HEK293 (cell line): ENCODE measurements around the gene RPA4.

ENCODE experiments used
- CTCF ChIA-PET: fragments of 350-600 bp; formaldehyde crosslinking; extraction: SDS; loops from one replicate; lab custom pipeline; 2021; ENCODE audit warnings: antibody characterized with exemption; lab: Yijun Ruan, JAX
- POLR2A ChIA-PET: fragments of 300-600 bp; formaldehyde crosslinking; extraction: SDS; loops from one replicate; lab custom pipeline; 2020; ENCODE audit warnings: antibody characterized with exemption, inconsistent platforms; lab: Yijun Ruan, JAX
- H3K27ac ChIP-seq: fragments of 200-500 bp; sonication (Bioruptor generic); 2 replicates; pipeline ENCODE4 v1.5.1; 2014; ENCODE audit warnings: low read depth, low read length, control low read depth, inconsistent platforms; ENCODE audit errors: extremely low read depth
- H3K36me3 ChIP-seq, 2 experiments: fragments of 200-500 bp in 1 of 2; sonication (Bioruptor generic) in 1 of 2; 1 replicate in 1 of 2; 2 replicates in 1 of 2; pipeline ENCODE4 v1.5.1; 2014 to 2017; ENCODE audit warnings: inconsistent platforms in 2 of 2, low read length in 2 of 2; ENCODE audit not compliant: control insufficient read depth in 2 of 2, insufficient read depth in 1 of 2
- H3K4me1 ChIP-seq: fragments of 200-500 bp; sonication (Bioruptor generic); 2 replicates; pipeline ENCODE4 v1.5.1; 2014; ENCODE audit warnings: mild to moderate bottlenecking, low read length, inconsistent platforms; ENCODE audit not compliant: control insufficient read depth, insufficient read depth
- H3K4me3 ChIP-seq: 2 replicates; pipeline ENCODE4 v1.5.1; 2011; ENCODE audit warnings: low read depth, mild to moderate bottlenecking, control low read depth, low read length, moderate library complexity
- H3K9me3 ChIP-seq: fragments of 200-500 bp; sonication (Bioruptor generic); 2 replicates; pipeline ENCODE4 v1.5.1; 2014; ENCODE audit warnings: low read depth, low read length, inconsistent platforms; ENCODE audit not compliant: control insufficient read depth, insufficient read depth
- ATF2 ChIP-seq: fragments of 450-650 bp; formaldehyde crosslinking; IDR thresholded peaks from 2 replicates; pipeline ENCODE4 v1.5.1; 2016; ENCODE audit warnings: missing biosample characterization, missing genetic modification characterization, low read depth
- BCL6B ChIP-seq: fragments of 450-650 bp; formaldehyde crosslinking; IDR thresholded peaks from 2 replicates; pipeline ENCODE4 v1.5.1; 2017; ENCODE audit warnings: missing biosample characterization, missing genetic modification characterization
- GLIS2 ChIP-seq: fragments of 450-650 bp; formaldehyde crosslinking; IDR thresholded peaks from 2 replicates; pipeline ENCODE4 v1.5.1; 2016; ENCODE audit warnings: missing biosample characterization, missing genetic modification characterization
- ZBTB21 ChIP-seq: fragments of 450-650 bp; formaldehyde crosslinking; IDR thresholded peaks from 2 replicates; pipeline ENCODE4 v1.5.1; 2017; ENCODE audit warnings: missing biosample characterization, missing genetic modification characterization
- ZIC2 ChIP-seq: fragments of 450-650 bp; formaldehyde crosslinking; IDR thresholded peaks from 2 replicates; pipeline ENCODE4 v1.5.1; 2016; ENCODE audit warnings: missing biosample characterization, missing genetic modification characterization
- ZNF132 ChIP-seq: fragments of 450-650 bp; formaldehyde crosslinking; IDR thresholded peaks from 2 replicates; pipeline ENCODE4 v1.5.1; 2017; ENCODE audit warnings: missing biosample characterization, missing genetic modification characterization, borderline replicate concordance
- ZNF391 ChIP-seq: fragments of 450-650 bp; formaldehyde crosslinking; IDR thresholded peaks from 2 replicates; pipeline ENCODE4 v1.5.1; 2016; ENCODE audit warnings: low read depth, missing biosample characterization, missing genetic modification characterization, borderline replicate concordance
- ZNF416 ChIP-seq: fragments of 450-650 bp; formaldehyde crosslinking; IDR thresholded peaks from 2 replicates; pipeline ENCODE4 v1.5.1; 2016; ENCODE audit warnings: missing biosample characterization, missing genetic modification characterization
- ZNF48 ChIP-seq: fragments of 450-650 bp; formaldehyde crosslinking; IDR thresholded peaks from 2 replicates; pipeline ENCODE4 v1.5.1; 2016; ENCODE audit warnings: missing biosample characterization, missing genetic modification characterization
- ZNF488 ChIP-seq: fragments of 450-650 bp; formaldehyde crosslinking; IDR thresholded peaks from 2 replicates; pipeline ENCODE4 v1.5.1; 2016; ENCODE audit warnings: missing biosample characterization, missing genetic modification characterization
- ZNF518A ChIP-seq: fragments of 450-650 bp; formaldehyde crosslinking; conservative IDR thresholded peaks from 2 replicates; pipeline ENCODE4 v1.5.1; 2016; ENCODE audit warnings: low read depth, missing biosample characterization, missing genetic modification characterization
- ZNF529 ChIP-seq: fragments of 450-650 bp; formaldehyde crosslinking; IDR thresholded peaks from 2 replicates; pipeline ENCODE4 v1.5.1; 2017; ENCODE audit warnings: missing genetic modification characterization, missing biosample characterization; ENCODE audit not compliant: insufficient replicate concordance
- ZNF654 ChIP-seq: fragments of 450-650 bp; formaldehyde crosslinking; IDR thresholded peaks from 2 replicates; pipeline ENCODE4 v1.5.1; 2016; ENCODE audit warnings: low read depth, missing biosample characterization, missing genetic modification characterization
- ZNF660 ChIP-seq: fragments of 450-650 bp; IDR thresholded peaks from 2 replicates; pipeline ENCODE4 v1.5.1; 2018; ENCODE audit warnings: missing biosample characterization, mild to moderate bottlenecking, missing genetic modification characterization
- ZNF747 ChIP-seq: fragments of 450-650 bp; formaldehyde crosslinking; IDR thresholded peaks from 2 replicates; pipeline ENCODE4 v1.5.1; 2016; ENCODE audit warnings: missing biosample characterization, missing genetic modification characterization
- ZNF777 ChIP-seq: fragments of 450-650 bp; formaldehyde crosslinking; IDR thresholded peaks from 2 replicates; pipeline ENCODE4 v1.5.1; 2017; ENCODE audit warnings: missing biosample characterization, missing genetic modification characterization, borderline replicate concordance
- TF ChIP-seq, protein P1 (sequence below): fragments of 450-650 bp; formaldehyde crosslinking; IDR thresholded peaks from 2 replicates; pipeline ENCODE4 v1.5.1; 2017; ENCODE audit warnings: missing biosample characterization, missing genetic modification characterization
- TF ChIP-seq, protein P2 (sequence below): fragments of 450-650 bp; formaldehyde crosslinking; IDR thresholded peaks from 2 replicates; pipeline ENCODE4 v1.5.1; 2017; ENCODE audit warnings: missing biosample characterization, missing genetic modification characterization
- TF ChIP-seq, protein P3 (sequence below): fragments of 450-650 bp; formaldehyde crosslinking; IDR thresholded peaks from 2 replicates; pipeline ENCODE4 v1.5.1; 2016; ENCODE audit warnings: missing biosample characterization, missing genetic modification characterization

The RPA4 gene

DNA sequence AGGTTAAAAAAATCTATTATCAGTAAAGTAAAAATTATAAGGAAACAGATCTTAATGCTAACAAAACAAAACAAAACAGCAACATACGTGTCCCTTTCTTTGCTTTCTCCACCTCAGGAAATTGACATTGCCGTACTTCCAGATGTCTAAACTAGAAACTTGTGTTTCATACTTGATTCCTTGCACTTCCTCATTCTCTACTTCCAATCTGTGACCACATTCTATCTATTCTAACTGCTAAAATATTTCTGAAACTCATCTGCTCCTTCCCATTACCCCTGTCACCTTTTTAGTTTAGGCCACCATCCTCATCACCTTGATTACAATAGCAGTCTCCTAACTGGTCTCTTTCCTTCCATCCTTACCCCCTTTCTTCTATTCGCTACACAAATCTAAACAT, 22.5 kb upstream of the RPA4 start:
- ChIA-PET POLR2A (no interaction called here), CTCF (no interaction called here)
- H3K4me1 ChIP-seq, result no peaks in the 10 kb centered on the region
- no peak for TF ChIP-seq BCL6B (tag by site-specific recombination)
- no peak for TF ChIP-seq ZNF529 (tag by site-specific recombination)
- TF ChIP-seq ZNF391 (tag by site-specific recombination), result no peak
- no peak for TF ChIP-seq ZIC2 (tag by site-specific recombination)
- TF ChIP-seq ZNF777 (tag by site-specific recombination), result no peak
- TF ChIP-seq ZNF654, result no peak
- no peak for TF ChIP-seq ZNF518A (tag by site-specific recombination)
- no peak overlapping the region for H3K27ac ChIP-seq
- no peaks in the 10 kb centered on the region for H3K9me3 ChIP-seq
- no peak overlapping the region for H3K4me3 ChIP-seq
- H3K36me3 ChIP-seq, result no peaks in the 10 kb centered on the region; a peak in 1 of 3 replicates

- Histone ChIP-seq H3K4me1 (no peaks in the 10 kb centered on the region), H3K4me3 (no peak overlapping the region)
- no peak for TF ChIP-seq ZBTB21 (tag by site-specific recombination)
- no peak for TF ChIP-seq ZNF747 (tag by site-specific recombination)
- TF ChIP-seq GLIS2 (tag by site-specific recombination), result no peak
- no peak for TF ChIP-seq ZNF488
- TF ChIP-seq, protein P1, sequence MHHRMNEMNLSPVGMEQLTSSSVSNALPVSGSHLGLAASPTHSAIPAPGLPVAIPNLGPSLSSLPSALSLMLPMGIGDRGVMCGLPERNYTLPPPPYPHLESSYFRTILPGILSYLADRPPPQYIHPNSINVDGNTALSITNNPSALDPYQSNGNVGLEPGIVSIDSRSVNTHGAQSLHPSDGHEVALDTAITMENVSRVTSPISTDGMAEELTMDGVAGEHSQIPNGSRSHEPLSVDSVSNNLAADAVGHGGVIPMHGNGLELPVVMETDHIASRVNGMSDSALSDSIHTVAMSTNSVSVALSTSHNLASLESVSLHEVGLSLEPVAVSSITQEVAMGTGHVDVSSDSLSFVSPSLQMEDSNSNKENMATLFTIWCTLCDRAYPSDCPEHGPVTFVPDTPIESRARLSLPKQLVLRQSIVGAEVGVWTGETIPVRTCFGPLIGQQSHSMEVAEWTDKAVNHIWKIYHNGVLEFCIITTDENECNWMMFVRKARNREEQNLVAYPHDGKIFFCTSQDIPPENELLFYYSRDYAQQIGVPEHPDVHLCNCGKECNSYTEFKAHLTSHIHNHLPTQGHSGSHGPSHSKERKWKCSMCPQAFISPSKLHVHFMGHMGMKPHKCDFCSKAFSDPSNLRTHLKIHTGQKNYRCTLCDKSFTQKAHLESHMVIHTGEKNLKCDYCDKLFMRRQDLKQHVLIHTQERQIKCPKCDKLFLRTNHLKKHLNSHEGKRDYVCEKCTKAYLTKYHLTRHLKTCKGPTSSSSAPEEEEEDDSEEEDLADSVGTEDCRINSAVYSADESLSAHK (tag by site-specific recombination), result no peak
- TF ChIP-seq, protein P2, sequence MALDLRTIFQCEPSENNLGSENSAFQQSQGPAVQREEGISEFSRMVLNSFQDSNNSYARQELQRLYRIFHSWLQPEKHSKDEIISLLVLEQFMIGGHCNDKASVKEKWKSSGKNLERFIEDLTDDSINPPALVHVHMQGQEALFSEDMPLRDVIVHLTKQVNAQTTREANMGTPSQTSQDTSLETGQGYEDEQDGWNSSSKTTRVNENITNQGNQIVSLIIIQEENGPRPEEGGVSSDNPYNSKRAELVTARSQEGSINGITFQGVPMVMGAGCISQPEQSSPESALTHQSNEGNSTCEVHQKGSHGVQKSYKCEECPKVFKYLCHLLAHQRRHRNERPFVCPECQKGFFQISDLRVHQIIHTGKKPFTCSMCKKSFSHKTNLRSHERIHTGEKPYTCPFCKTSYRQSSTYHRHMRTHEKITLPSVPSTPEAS (tag by site-specific recombination), result no peak
- no peak for TF ChIP-seq ATF2 (tag by site-specific recombination)
- TF ChIP-seq ZNF660 (tag by site-specific recombination), result no peak
- no peak for TF ChIP-seq ZNF48 (tag by site-specific recombination)
- TF ChIP-seq, protein P3, sequence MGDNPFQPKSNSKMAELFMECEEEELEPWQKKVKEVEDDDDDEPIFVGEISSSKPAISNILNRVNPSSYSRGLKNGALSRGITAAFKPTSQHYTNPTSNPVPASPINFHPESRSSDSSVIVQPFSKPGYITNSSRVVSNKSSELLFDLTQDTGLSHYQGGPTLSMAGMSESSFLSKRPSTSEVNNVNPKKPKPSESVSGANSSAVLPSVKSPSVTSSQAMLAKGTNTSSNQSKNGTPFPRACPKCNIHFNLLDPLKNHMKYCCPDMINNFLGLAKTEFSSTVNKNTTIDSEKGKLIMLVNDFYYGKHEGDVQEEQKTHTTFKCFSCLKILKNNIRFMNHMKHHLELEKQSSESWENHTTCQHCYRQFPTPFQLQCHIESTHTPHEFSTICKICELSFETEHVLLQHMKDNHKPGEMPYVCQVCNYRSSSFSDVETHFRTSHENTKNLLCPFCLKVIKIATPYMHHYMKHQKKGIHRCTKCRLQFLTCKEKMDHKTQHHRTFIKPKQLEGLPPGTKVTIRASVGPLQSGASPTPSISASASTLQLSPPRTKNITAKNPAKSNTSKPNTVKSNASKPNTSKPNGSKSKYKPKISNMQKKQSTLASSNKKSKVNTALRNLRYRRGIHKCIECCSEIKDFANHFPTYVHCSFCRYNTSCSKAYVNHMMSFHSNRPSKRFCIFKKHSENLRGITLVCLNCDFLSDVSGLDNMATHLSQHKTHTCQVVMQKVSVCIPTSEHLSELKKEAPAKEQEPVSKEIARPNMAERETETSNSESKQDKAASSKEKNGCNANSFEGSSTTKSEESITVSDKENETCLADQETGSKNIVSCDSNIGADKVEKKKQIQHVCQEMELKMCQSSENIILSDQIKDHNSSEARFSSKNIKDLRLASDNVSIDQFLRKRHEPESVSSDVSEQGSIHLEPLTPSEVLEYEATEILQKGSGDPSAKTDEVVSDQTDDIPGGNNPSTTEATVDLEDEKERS (tag by site-specific recombination), result no peak
- TF ChIP-seq ZNF132 (tag by site-specific recombination), result no peak
- no peak for TF ChIP-seq ZNF416
Observed at GRCh38 chrX:96861661-96862060, 22.0 kb upstream of the RPA4 start.

More at GRCh38 chrX:96861661-96862060, 22.0 kb upstream of the RPA4 start:
- CTCF ChIA-PET, result no interaction called here
- no peak overlapping the region for H3K27ac ChIP-seq
- POLR2A ChIA-PET, result no interaction called here
- no peaks in the 10 kb centered on the region; a peak in 1 of 3 replicates for H3K36me3 ChIP-seq
- no peaks in the 10 kb centered on the region for H3K9me3 ChIP-seq
